ENCODE results near the gene RENBP. TPM values are rescaled to one million over a fixed set of nuclear protein-coding genes. Genes with fewer than 3 reads are reported as not detected.

The RENBP gene
- total RNA-seq, 1 experiment from 2014 or later: 7.1 TPM

DNA sequence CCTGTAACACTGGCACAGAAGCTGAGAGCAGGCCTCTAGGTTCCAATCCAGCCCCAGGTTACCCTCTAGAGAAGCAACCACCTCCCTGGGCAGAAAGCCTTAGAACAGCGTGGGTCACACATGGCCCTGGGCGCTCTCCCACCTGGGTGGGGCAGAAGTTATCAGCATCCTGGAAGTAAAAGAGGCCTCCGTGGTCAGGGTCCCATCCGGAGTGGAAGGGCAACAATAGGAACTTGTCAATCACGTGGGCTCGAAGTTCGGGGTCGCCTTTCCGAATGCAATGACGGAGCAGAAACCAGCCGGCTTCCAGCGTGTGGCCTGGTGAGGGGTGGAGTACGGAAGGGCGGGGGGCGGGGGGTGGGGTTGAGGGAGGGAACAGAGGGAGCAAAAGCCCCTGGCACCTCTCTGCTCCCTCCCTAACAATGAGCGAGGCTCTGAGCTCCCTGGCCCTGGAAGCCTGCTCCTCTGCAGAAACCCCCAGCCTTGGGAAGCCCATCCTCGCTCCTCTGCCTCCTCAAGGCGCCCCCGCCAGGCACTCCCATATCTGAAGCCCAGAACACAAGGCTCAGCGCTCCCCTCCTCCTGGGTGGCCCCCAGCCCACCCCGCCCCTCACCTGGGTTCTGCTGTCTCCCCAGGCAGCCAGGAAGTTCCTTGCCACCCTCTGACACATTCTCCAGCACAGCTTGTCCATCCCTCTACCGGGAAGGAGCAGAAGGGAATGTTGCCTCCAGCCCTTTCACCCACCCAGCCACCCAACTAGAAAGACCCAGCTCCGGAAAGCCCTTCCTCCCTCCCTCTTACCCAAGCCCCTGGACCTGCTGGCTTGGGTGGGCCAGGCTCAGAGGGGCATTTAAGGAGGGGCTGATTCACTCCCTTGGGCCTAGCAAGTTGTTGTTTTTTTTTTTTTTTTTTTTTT is 2.8 kb downstream of the RENBP start:
- peak overlapping the region; percentile 38 to 64; a peak in 3 of 5 replicates for H3K4me3 Mint-ChIP-seq
- Histone ChIP-seq H2BK5ac (ENCODE audit: insufficient read length, low read length) (no peak overlapping the region), H3K23me2 (ENCODE audit: insufficient read length, low read depth, low read length, poor library complexity, severe bottlenecking) (no peaks in the 10 kb centered on the region), H3K23ac (ENCODE audit: insufficient read length, low read depth, low read length) (no peak overlapping the region), H2AFZ (ENCODE audit: low read length) (no peak overlapping the region), H4K91ac (ENCODE audit: insufficient read length, low read depth, low read length) (no peak overlapping the region), H3T11ph (ENCODE audit: low read length) (no peak overlapping the region), H4K20me1 (ENCODE audit: control insufficient read depth, insufficient read depth, insufficient read length) (no peaks in the 10 kb centered on the region), H3K79me2 (ENCODE audit: insufficient read depth, low read length) (no peaks in the 10 kb centered on the region), H3K9me3 (ENCODE audit: control insufficient read depth, low read depth, low read length) (peaks cover under 1% of the 10 kb centered on the region), H2BK12ac (ENCODE audit: insufficient read length, low read depth, low read length) (no peak overlapping the region), H3K79me1 (ENCODE audit: insufficient read depth, low read depth, low read length, poor library complexity, severe bottlenecking) (no peaks in the 10 kb centered on the region), H3K4ac (ENCODE audit: low read depth, low read length) (no peak overlapping the region), H2BK120ac (ENCODE audit: low read depth, low read length, poor library complexity, severe bottlenecking) (no peak overlapping the region), H2BK15ac (ENCODE audit: low read depth, low read length) (no peak overlapping the region), H3K14ac (ENCODE audit: insufficient read depth, low read length) (peak overlapping the region; percentile 47; the same call in 1 of the 2 replicates), H2AK5ac (ENCODE audit: insufficient read length, low read length) (no peak overlapping the region), H3K4me1 (ENCODE audit: insufficient read depth, low read length) (no peaks in the 10 kb centered on the region), H3K27me3 (ENCODE audit: insufficient read depth, low read length) (no peaks in the 10 kb centered on the region), H4K5ac (ENCODE audit: insufficient read length, low read depth, low read length) (no peak overlapping the region), H3K9ac (ENCODE audit: extremely low read depth, insufficient read length, low read length) (no peak overlapping the region), H3K18ac (ENCODE audit: insufficient read length, low read depth, low read length) (peak overlapping the region; percentile 82), H4K8ac (replicated peaks; ENCODE audit: insufficient read length, low read depth, low read length) (no peak overlapping the region), H2BK20ac (ENCODE audit: low read depth, low read length, poor library complexity, severe bottlenecking) (peak overlapping the region; percentile 76), H3K4me2 (ENCODE audit: insufficient read depth, insufficient read length, low read length) (no peak overlapping the region), H3K56ac (ENCODE audit: insufficient read length, low read depth, low read length) (no peak overlapping the region), H3K27ac (ENCODE audit: insufficient read length, low read depth, low read length) (no peak overlapping the region)
- H3K4me1 Mint-ChIP-seq: peaks cover 13 to 23% of the 10 kb centered on the region in 2 experiments
- H3K36me3 Mint-ChIP-seq (ENCODE audit: insufficient read depth in 1 of 3, low read depth in 3 of 3): peaks cover 6 to 12% (median 9%) of the 10 kb centered on the region in 3 experiments; a peak in 6 of 7 replicates
- TF ChIP-seq, protein P1, sequence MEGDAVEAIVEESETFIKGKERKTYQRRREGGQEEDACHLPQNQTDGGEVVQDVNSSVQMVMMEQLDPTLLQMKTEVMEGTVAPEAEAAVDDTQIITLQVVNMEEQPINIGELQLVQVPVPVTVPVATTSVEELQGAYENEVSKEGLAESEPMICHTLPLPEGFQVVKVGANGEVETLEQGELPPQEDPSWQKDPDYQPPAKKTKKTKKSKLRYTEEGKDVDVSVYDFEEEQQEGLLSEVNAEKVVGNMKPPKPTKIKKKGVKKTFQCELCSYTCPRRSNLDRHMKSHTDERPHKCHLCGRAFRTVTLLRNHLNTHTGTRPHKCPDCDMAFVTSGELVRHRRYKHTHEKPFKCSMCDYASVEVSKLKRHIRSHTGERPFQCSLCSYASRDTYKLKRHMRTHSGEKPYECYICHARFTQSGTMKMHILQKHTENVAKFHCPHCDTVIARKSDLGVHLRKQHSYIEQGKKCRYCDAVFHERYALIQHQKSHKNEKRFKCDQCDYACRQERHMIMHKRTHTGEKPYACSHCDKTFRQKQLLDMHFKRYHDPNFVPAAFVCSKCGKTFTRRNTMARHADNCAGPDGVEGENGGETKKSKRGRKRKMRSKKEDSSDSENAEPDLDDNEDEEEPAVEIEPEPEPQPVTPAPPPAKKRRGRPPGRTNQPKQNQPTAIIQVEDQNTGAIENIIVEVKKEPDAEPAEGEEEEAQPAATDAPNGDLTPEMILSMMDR (conservative IDR thresholded peaks at IDR 0.05): no peak
- DNase-seq: peak; percentile 67
- H3K27me3 Mint-ChIP-seq (ENCODE audit: low read depth): no peaks in the 10 kb centered on the region
- peaks cover 36 to 46% of the 10 kb centered on the region in 2 experiments for H3K9me3 Mint-ChIP-seq
- no CpG with 5 or more reads among the region's 23 CpGs for WGBS (ENCODE audit: extremely low coverage, insufficient read length, low lambda C conversion rate)
- peak overlapping the region; percentile 31 to 95 (median 88); a peak in 5 of 7 replicates for H3K27ac Mint-ChIP-seq
